ENCODE results near the gene MT3. TPM values are rescaled to one million over a fixed set of nuclear protein-coding genes. Genes with fewer than 3 reads are reported as not detected.

MT3 gene
- total RNA-seq, 2 donors from 2014 or later: not detected

DNA sequence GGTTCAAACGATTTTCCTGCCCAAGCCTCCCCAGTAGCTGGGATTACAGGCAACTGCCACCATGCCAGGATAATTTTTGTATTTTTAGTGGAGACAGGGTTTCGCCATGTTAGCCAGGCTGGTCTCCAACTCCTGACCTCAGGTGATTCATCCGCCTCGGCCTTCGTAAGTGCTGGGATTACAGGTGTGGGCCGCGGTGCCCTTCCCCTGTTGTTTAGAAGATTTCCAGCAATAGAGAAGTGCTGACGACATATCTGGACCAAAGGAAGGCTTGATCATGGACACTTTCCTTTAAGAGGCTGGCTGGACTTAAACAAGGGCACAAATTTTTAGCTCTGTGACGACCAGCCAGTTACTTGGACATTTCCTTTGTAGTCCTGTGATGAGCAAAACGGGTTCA is 41.9 kb downstream of the MT3 start:
- no peaks in the 10 kb centered on the region for H3K9me3 Mint-ChIP-seq
- H3K4me3 Mint-ChIP-seq: no peak overlapping the region
- H3K4me1 Mint-ChIP-seq: peaks cover 17% of the 10 kb centered on the region
- DNase-seq: no peak
- Histone ChIP-seq H3K9ac (ENCODE audit: extremely low read depth, low read length, poor library complexity, severe bottlenecking) (no peak overlapping the region), H3K4me3 (ENCODE audit: low read length) (no peak overlapping the region), H3K27ac (ENCODE audit: low read depth, low read length) (no peak overlapping the region), H3K36me3 (ENCODE audit: control insufficient read depth, insufficient read depth, low read length) (no peaks in the 10 kb centered on the region), H3K4me1 (ENCODE audit: control insufficient read depth, insufficient read depth, low read length) (no peaks in the 10 kb centered on the region), H3K27me3 (ENCODE audit: control insufficient read depth, insufficient read depth, low read length, poor library complexity, severe bottlenecking) (peaks cover 96% of the 10 kb centered on the region), H3K9me3 (ENCODE audit: control insufficient read depth, low read length) (no peaks in the 10 kb centered on the region)
- WGBS, 2 experiments (ENCODE audit: insufficient coverage in 1 of 2, insufficient read length in 1 of 2): 63 to 72% methylated on average over 10 of the region's 10 CpGs
- peaks cover 95% of the 10 kb centered on the region for H3K27me3 Mint-ChIP-seq (ENCODE audit: insufficient read depth)
- no peak overlapping the region for H3K27ac Mint-ChIP-seq
- H3K36me3 Mint-ChIP-seq (ENCODE audit: low read depth): no peaks in the 10 kb centered on the region
- TF ChIP-seq CTCF (conservative IDR thresholded peaks at IDR 0.05): no peak

DNA sequence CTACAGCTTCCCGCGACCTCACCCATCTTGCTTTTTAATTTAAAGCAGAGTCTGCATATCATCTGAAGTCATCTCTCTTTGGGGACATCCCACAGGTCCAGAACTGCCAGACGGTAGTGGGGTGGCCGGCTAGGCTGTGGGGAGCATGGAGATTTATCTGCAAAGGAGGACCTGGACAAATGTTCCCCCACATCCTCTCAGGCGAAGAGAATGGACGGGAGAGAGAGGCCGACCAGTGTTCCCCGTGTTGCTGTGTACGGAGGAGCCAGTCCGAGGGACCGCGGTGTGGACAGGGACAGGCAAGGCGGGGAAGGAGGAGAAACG is 42.5 kb downstream of the MT3 start:
- Mint-ChIP-seq H3K27ac (no peak overlapping the region), H3K9me3 (no peaks in the 10 kb centered on the region), H3K4me1 (peaks cover 17% of the 10 kb centered on the region), H3K27me3 (ENCODE audit: insufficient read depth) (peaks cover 95% of the 10 kb centered on the region), H3K36me3 (ENCODE audit: low read depth) (no peaks in the 10 kb centered on the region), H3K4me3 (peak overlapping the region; percentile 50)
- Histone ChIP-seq H3K36me3 (ENCODE audit: control insufficient read depth, insufficient read depth, low read length) (no peaks in the 10 kb centered on the region), H3K9me3 (ENCODE audit: control insufficient read depth, low read length) (no peaks in the 10 kb centered on the region), H3K9ac (ENCODE audit: extremely low read depth, low read length, poor library complexity, severe bottlenecking) (no peak overlapping the region), H3K4me3 (ENCODE audit: low read length) (peak overlapping the region; percentile 67), H3K27ac (ENCODE audit: low read depth, low read length) (no peak overlapping the region), H3K27me3 (ENCODE audit: control insufficient read depth, insufficient read depth, low read length, poor library complexity, severe bottlenecking) (peaks cover 96% of the 10 kb centered on the region), H3K4me1 (ENCODE audit: control insufficient read depth, insufficient read depth, low read length) (no peaks in the 10 kb centered on the region)
- DNase-seq: no peak
- TF ChIP-seq CTCF (conservative IDR thresholded peaks at IDR 0.05): no peak
- WGBS, 2 experiments (ENCODE audit: insufficient coverage in 1 of 2, insufficient read length in 1 of 2): 20 to 22% methylated on average over 10 to 14 of the region's 14 CpGs

- peak within 1 kb of the TSS; percentile 67 for H3K4me3 ChIP-seq (ENCODE audit: low read length)
- 1% methylated on average over 12 to 60 of the region's 61 CpGs for WGBS, 2 experiments (ENCODE audit: insufficient coverage in 1 of 2, insufficient read length in 1 of 2)
- Mint-ChIP-seq H3K4me3 (peak within 1 kb of the TSS; percentile 50), H3K27me3 (ENCODE audit: insufficient read depth) (peaks cover 95% of the 10 kb centered on the region), H3K4me1 (peaks cover 13% of the 10 kb centered on the region), H3K9me3 (no peaks in the 10 kb centered on the region), H3K27ac (no peak within 1 kb of the TSS), H3K36me3 (ENCODE audit: low read depth) (no peaks in the 10 kb centered on the region)
- peak; percentile 76 for DNase-seq
- H3K9ac ChIP-seq (ENCODE audit: extremely low read depth, low read length, poor library complexity, severe bottlenecking): no peak within 1 kb of the TSS
- H3K27ac ChIP-seq (ENCODE audit: low read depth, low read length): no peak within 1 kb of the TSS
- H3K9me3 ChIP-seq (ENCODE audit: control insufficient read depth, low read length): no peaks in the 10 kb centered on the region
- peaks cover 96% of the 10 kb centered on the region for H3K27me3 ChIP-seq (ENCODE audit: control insufficient read depth, insufficient read depth, low read length, poor library complexity, severe bottlenecking)
- H3K4me1 ChIP-seq (ENCODE audit: control insufficient read depth, insufficient read depth, low read length): no peaks in the 10 kb centered on the region
- no peaks in the 10 kb centered on the region for H3K36me3 ChIP-seq (ENCODE audit: control insufficient read depth, insufficient read depth, low read length)
- no peak for TF ChIP-seq CTCF (conservative IDR thresholded peaks at IDR 0.05)
Measured at GRCh38 chr16:56632156-56632847, 43.0 kb downstream of the MT3 start, which contains the start of gene MT1M. Gene MT1M, plus strand, starts transcription at chr16:56632659. Its CDS starts 73 bp downstream, at chr16:56632732.

Measured in endodermal cell (in vitro differentiated cells).